GM12878 (cell line): ENCODE data around the gene LRRC73. TPM values are rescaled to one million over a fixed set of nuclear protein-coding genes. Genes with fewer than 3 reads are reported as not detected.

ENCODE experiments used
- BRCA1 ChIP-seq: IDR thresholded peaks from 2 replicates; pipeline ENCODE4 v1.6.1; 2011; ENCODE audit warnings: low read depth, low read length, improper control_type of control experiment
- CBX3 ChIP-seq: fragments of 200-600 bp; sonication (generic); IDR thresholded peaks from 2 replicates; pipeline ENCODE4 v1.6.1; 2016; ENCODE audit warnings: low read depth, borderline replicate concordance
- CEBPZ ChIP-seq: fragments of 150-350 bp; IDR thresholded peaks from 2 replicates; pipeline ENCODE4 v1.6.1; 2016; ENCODE audit warnings: low read depth, low read length
- ELK1 ChIP-seq: IDR thresholded peaks from 2 replicates; pipeline ENCODE4 v1.6.1; 2012; ENCODE audit warnings: low read depth, low read length, improper control_type of control experiment
- EZH2 ChIP-seq: IDR thresholded peaks from 2 replicates; pipeline ENCODE4 v1.6.1; 2012; ENCODE audit warnings: low read depth, mild to moderate bottlenecking, control low read depth, inconsistent platforms, low read length, borderline replicate concordance; ENCODE audit not compliant: control insufficient read depth
- JUND ChIP-seq: IDR thresholded peaks from 2 replicates; pipeline ENCODE4 v1.6.1; 2012; ENCODE audit warnings: low read depth, mild to moderate bottlenecking, low read length, improper control_type of control experiment, moderate library complexity
- MAX ChIP-seq: IDR thresholded peaks from 2 replicates; pipeline ENCODE4 v1.6.1; 2012; ENCODE audit warnings: low read depth, low read length, improper control_type of control experiment
- POU2F2 ChIP-seq: IDR thresholded peaks from 3 replicates; pipeline ENCODE4 v1.6.1; 2011; ENCODE audit warnings: low read depth, mild to moderate bottlenecking, low read length, borderline replicate concordance
- RELA ChIP-seq: fragments of 450-650 bp; IDR thresholded peaks from 2 replicates; pipeline ENCODE4 v1.8.0; 2014; ENCODE audit warnings: borderline replicate concordance; ENCODE audit not compliant: partially characterized antibody
- REST ChIP-seq: IDR thresholded peaks from 2 replicates; pipeline ENCODE4 v1.6.1; 2012; ENCODE audit warnings: mild to moderate bottlenecking, low read depth, low read length
- SMAD5 ChIP-seq: IDR thresholded peaks from 2 replicates; pipeline ENCODE4 v1.6.1; 2016; ENCODE audit warnings: antibody characterized with exemption, low read depth
- ZBTB4 ChIP-seq: fragments of 450-650 bp; formaldehyde crosslinking; IDR thresholded peaks from 2 replicates; pipeline ENCODE4 v1.4.0; 2022; ENCODE audit warnings: mild to moderate bottlenecking, moderate library complexity
- ZNF24 ChIP-seq: fragments of 450-650 bp; IDR thresholded peaks from 2 replicates; pipeline ENCODE4 v1.6.1; 2017; ENCODE audit warnings: antibody characterized with exemption, mild to moderate bottlenecking
- polyA plus RNA-seq, 11 experiments: library from polyadenylated mRNA; depleted of rRNA in 4 of 11; unstranded in 6 of 11; stranded (reverse) in 5 of 11; fragments of >200 nt; fragmentation: Nextera tagmentation in 4 of 11; fragmentation: Illumina TruSeq in 1 of 11; extraction: Ambion mirVana in 4 of 11; extraction: Trizol in 1 of 11; gene quantifications; 1 replicate in 1 of 11; 2 replicates in 10 of 11; pipeline versions ENCODE4 v1.2.1 to v1.2.3, GENCODE V29; 2011 to 2016; ENCODE audit warnings: inconsistent platforms in 2 of 11, missing spikeins in 2 of 11, low read depth in 1 of 11
- total RNA-seq, 4 experiments: library from RNA; depleted of rRNA in 3 of 4; stranded (reverse); fragments of >200 nt in 3 of 4; fragmentation: Illumina TruSeq in 1 of 4; extraction: Trizol in 1 of 4; gene quantifications; 2 replicates each; pipeline versions ENCODE4 v1.2.1 to v1.2.3, GENCODE V29; 2013 to 2021

The LRRC73 gene
- total and polyA plus RNA-seq, 10 of the 15 experiments (the other 5 are each of a cell fraction or from before 2014, with no cell fraction given): 0.13 TPM; not detected in 9

GRCh38 chr6:43460032-43460431, 50.1 kb downstream of the LRRC73 start (continued):
- TF ChIP-seq ELK1: no peak
- no peak for TF ChIP-seq REST
- TF ChIP-seq RELA: no peak
- no peak for TF ChIP-seq CEBPZ
- no peak for TF ChIP-seq JUND
- no peak for TF ChIP-seq EZH2
- no peak for TF ChIP-seq POU2F2
- TF ChIP-seq ZNF24: no peak
- no peak for TF ChIP-seq MAX
- TF ChIP-seq SMAD5: no peak
- TF ChIP-seq BRCA1: no peak
- TF ChIP-seq ZBTB4: no peak
- no peak for TF ChIP-seq CBX3
